Hepatocyte (in vitro differentiated cells): ENCODE data around the gene LHX4. TPM values are rescaled to one million over a fixed set of nuclear protein-coding genes. Genes with fewer than 3 reads are reported as not detected.

Experiments used
- DNase-seq: peaks from one replicate; pipeline ENCODE4 v3.0.0-alpha.2; 2016; ENCODE audit warnings: low spot score
- H2AFZ ChIP-seq: fragments of 200-600 bp; sonication (generic); 2 replicates; pipeline ENCODE4 v1.6.0; 2016; ENCODE audit warnings: antibody characterized with exemption, mild to moderate bottlenecking
- H3K27ac ChIP-seq: fragments of 200-600 bp; sonication (generic); 2 replicates; pipeline ENCODE4 v1.5.1; 2016; ENCODE audit warnings: mild to moderate bottlenecking
- H3K27me3 ChIP-seq: fragments of 200-600 bp; sonication (generic); 2 replicates; pipeline ENCODE4 v1.6.1; 2016
- H3K36me3 ChIP-seq: fragments of 200-600 bp; sonication (generic); replicated peaks from 2 replicates; pipeline ENCODE4 v1.5.1; 2016; ENCODE audit warnings: low read depth; ENCODE audit not compliant: insufficient read depth
- H3K4me1 ChIP-seq: fragments of 200-600 bp; sonication (generic); 2 replicates; pipeline ENCODE4 v1.5.1; 2016; ENCODE audit warnings: mild to moderate bottlenecking, moderate library complexity; ENCODE audit not compliant: insufficient read depth
- H3K4me2 ChIP-seq: fragments of 200-600 bp; sonication (generic); 2 replicates; pipeline ENCODE4 v1.6.0; 2016
- H3K4me3 ChIP-seq: fragments of 200-600 bp; sonication (generic); 2 replicates; pipeline ENCODE4 v1.5.1; 2016; ENCODE audit warnings: mild to moderate bottlenecking
- H3K79me2 ChIP-seq: fragments of 200-600 bp; sonication (generic); 2 replicates; pipeline ENCODE4 v1.6.0; 2017; ENCODE audit warnings: mild to moderate bottlenecking
- H3K9me2 ChIP-seq: fragments of 200-600 bp; sonication (generic); replicated peaks from 2 replicates; pipeline ENCODE4 v1.6.0; 2017; ENCODE audit warnings: mild to moderate bottlenecking; ENCODE audit not compliant: insufficient read depth
- H3K9me3 ChIP-seq: fragments of 200-600 bp; sonication (generic); 2 replicates; pipeline ENCODE4 v1.5.1; 2016; ENCODE audit warnings: low read depth, mild to moderate bottlenecking
- H4K20me1 ChIP-seq: fragments of 200-600 bp; sonication (generic); 2 replicates; pipeline ENCODE4 v1.6.0; 2016; ENCODE audit warnings: mild to moderate bottlenecking; ENCODE audit not compliant: insufficient read depth, poor library complexity, severe bottlenecking
- EZH2 ChIP-seq: fragments of 200-600 bp; sonication (generic); IDR thresholded peaks from 2 replicates; pipeline ENCODE4 v1.6.1; 2016; ENCODE audit warnings: antibody characterized with exemption, mild to moderate bottlenecking, borderline replicate concordance
- EZH2phosphoT487 ChIP-seq: fragments of 200-600 bp; sonication (generic); IDR thresholded peaks from one replicate; pipeline ENCODE4 v1.6.1; 2018; ENCODE audit warnings: antibody characterized with exemption, mild to moderate bottlenecking, low read depth, moderate library complexity; ENCODE audit not compliant: unreplicated experiment, severe bottlenecking
- WGBS: methylation state at CpG from one replicate; pipeline ENCODE4 v1.1.6; 2016; ENCODE audit warnings: low lambda C conversion rate; ENCODE audit errors: missing lambda C conversion rate; 5-methylcytosine and 5-hydroxymethylcytosine counted together
- polyA plus RNA-seq: library from polyadenylated mRNA; unstranded; fragments of >200 nt; fragmentation: Nextera tagmentation; extraction: Ambion mirVana; gene quantifications from 2 replicates; pipeline ENCODE4 v1.2.1, GENCODE V29; 2016
- total RNA-seq: library from RNA; depleted of rRNA; stranded (reverse); fragments of >200 nt; gene quantifications from 2 replicates; pipeline ENCODE4 v1.2.3, GENCODE V29; 2014
- TF ChIP-seq, protein P1 (sequence below): fragments of 200-600 bp; sonication (generic); IDR thresholded peaks from 2 replicates; pipeline ENCODE4 v1.5.1; 2016; ENCODE audit warnings: antibody characterized with exemption, mild to moderate bottlenecking; ENCODE audit not compliant: poor library complexity

LHX4 gene
- total and polyA plus RNA-seq, 2 experiments from 2014 or later, result 0.03 to 0.28 TPM

GRCh38 chr1:180224902-180225301 is 5.2 kb upstream of the LHX4 start:
- Histone ChIP-seq H3K27ac (no peak overlapping the region), H3K79me2 (no peaks in the 10 kb centered on the region), H3K4me2 (no peak overlapping the region), H3K4me3 (no peak overlapping the region), H3K4me1 (peaks cover 5% of the 10 kb centered on the region), H3K9me2 (no peaks in the 10 kb centered on the region), H3K27me3 (peaks cover 79% of the 10 kb centered on the region), H3K36me3 (no peaks in the 10 kb centered on the region), H4K20me1 (no peaks in the 10 kb centered on the region), H2AFZ (no peak overlapping the region), H3K9me3 (no peaks in the 10 kb centered on the region)
- WGBS, result 66% methylated on average over 5 of the region's 5 CpGs
- DNase-seq, result no peak
- TF ChIP-seq EZH2phosphoT487 (no peak), EZH2 (no peak)
- TF ChIP-seq, protein P1, sequence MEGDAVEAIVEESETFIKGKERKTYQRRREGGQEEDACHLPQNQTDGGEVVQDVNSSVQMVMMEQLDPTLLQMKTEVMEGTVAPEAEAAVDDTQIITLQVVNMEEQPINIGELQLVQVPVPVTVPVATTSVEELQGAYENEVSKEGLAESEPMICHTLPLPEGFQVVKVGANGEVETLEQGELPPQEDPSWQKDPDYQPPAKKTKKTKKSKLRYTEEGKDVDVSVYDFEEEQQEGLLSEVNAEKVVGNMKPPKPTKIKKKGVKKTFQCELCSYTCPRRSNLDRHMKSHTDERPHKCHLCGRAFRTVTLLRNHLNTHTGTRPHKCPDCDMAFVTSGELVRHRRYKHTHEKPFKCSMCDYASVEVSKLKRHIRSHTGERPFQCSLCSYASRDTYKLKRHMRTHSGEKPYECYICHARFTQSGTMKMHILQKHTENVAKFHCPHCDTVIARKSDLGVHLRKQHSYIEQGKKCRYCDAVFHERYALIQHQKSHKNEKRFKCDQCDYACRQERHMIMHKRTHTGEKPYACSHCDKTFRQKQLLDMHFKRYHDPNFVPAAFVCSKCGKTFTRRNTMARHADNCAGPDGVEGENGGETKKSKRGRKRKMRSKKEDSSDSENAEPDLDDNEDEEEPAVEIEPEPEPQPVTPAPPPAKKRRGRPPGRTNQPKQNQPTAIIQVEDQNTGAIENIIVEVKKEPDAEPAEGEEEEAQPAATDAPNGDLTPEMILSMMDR, result no peak

DNA sequence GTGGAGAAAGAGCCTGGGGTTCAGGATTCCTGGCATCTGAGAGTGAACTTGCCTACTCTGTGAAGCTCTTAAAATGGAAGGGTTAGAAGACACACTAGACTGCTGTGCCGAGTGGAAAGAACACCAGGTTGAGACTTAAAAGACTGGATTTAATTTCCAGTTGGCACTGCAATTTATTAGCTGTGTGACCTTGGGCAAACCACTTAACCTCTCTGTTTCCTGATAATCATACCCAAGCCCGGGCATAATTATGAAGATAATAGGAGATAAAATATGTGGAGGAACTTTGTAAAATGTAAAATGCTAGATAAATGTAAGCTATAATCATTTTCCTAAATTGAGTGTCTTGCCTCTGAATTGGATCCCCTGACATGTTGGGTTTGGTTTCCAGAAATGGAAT is 4.7 kb upstream of the LHX4 start:
- Histone ChIP-seq H3K27ac (no peak overlapping the region), H3K36me3 (no peaks in the 10 kb centered on the region), H3K4me1 (peaks cover 9% of the 10 kb centered on the region), H3K79me2 (no peaks in the 10 kb centered on the region), H4K20me1 (no peaks in the 10 kb centered on the region), H3K9me3 (no peaks in the 10 kb centered on the region), H3K9me2 (no peaks in the 10 kb centered on the region), H3K4me2 (no peak overlapping the region), H3K27me3 (peaks cover 84% of the 10 kb centered on the region), H3K4me3 (no peak overlapping the region), H2AFZ (no peak overlapping the region)
- no peak for TF ChIP-seq EZH2
- TF ChIP-seq, protein P1, result no peak
- no peak for TF ChIP-seq EZH2phosphoT487
- no peak for DNase-seq
- WGBS, result 69% methylated on average over 2 of the region's 2 CpGs

DNA sequence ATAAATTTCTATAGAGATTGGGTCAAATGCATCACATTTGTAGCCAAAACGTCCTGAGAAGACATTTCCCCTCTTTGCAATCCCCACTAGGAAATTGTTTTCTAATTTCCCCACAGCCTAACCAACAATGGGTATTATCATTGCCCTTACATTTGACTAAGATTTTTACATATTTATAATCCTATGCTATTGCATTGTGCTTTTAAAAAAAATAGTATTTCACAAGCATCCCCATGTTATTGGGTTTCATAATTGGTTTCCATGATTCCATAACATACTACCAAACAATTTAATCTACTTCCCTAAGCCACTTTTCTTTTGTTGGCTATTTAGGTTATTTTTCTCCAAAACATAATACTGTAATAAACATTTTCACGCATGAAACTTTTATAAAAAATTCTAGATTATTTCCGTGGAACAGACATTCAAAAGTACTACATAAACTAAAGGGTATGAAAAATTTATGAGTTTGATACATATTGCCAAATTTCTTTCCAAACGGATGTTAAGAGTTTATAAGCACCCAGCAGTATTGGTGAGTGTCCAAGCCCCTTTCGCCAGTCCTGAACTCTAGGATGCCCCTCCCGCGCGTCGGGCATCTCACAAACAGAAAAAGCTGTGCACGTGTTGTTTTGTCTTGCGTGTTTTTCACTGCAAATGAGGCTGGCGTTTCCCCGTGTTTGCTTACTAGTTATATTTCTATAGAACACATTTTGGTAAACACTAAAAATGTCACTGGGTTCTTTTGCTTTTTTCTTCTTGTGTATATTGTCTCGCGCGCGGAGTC is 2.0 kb upstream of the LHX4 start:
- no peak for DNase-seq
- Histone ChIP-seq H3K36me3 (no peaks in the 10 kb centered on the region), H3K4me1 (peaks cover 21% of the 10 kb centered on the region), H3K4me2 (no peak overlapping the region), H3K27ac (no peak overlapping the region), H3K9me2 (no peaks in the 10 kb centered on the region), H2AFZ (no peak overlapping the region), H3K4me3 (no peak overlapping the region), H3K27me3 (peaks cover 98% of the 10 kb centered on the region), H3K79me2 (no peaks in the 10 kb centered on the region), H3K9me3 (no peaks in the 10 kb centered on the region), H4K20me1 (no peaks in the 10 kb centered on the region)
- peak; percentile 67 for TF ChIP-seq EZH2
- no peak for TF ChIP-seq EZH2phosphoT487
- TF ChIP-seq, protein P1, result no peak
- 24% methylated on average over 17 of the region's 17 CpGs for WGBS
